Embryonic facial prominence (tissue), 1 donor: ENCODE measurements around the gene UBE2H.
"Not testable (repeated sequence)": the region's sequence is repeated elsewhere in the genome, so short reads cannot be mapped to it uniquely, and the experiment has no call there.

ENCODE experiments used
- DNase-seq: peaks from one replicate; pipeline ENCODE4 v3.0.0-alpha.2; 2016; ENCODE audit errors: extremely low spot score

Gene UBE2H

GRCh38 chr7:129874722-129875121, 78.0 kb downstream of the UBE2H start:
- DNase-seq = no peak

GRCh38 chr7:129872054-129872453, 80.7 kb downstream of the UBE2H start:
- no peak for DNase-seq

- DNase-seq = no peak
Measured at GRCh38 chr7:129870668-129871067, 82.1 kb downstream of the UBE2H start.

- DNase-seq = no peak
Measured at GRCh38 chr7:129866251-129866650, 86.5 kb downstream of the UBE2H start.

- no peak for DNase-seq
Measured at GRCh38 chr7:129865925-129866201, 86.9 kb downstream of the UBE2H start.

GRCh38 chr7:129865093-129865924, 87.5 kb downstream of the UBE2H start:
- no peak for DNase-seq

- DNase-seq = not testable (repeated sequence)
Measured at GRCh38 chr7:129864676-129865075, 88.1 kb downstream of the UBE2H start.

GRCh38 chr7:129864042-129864441, 88.7 kb downstream of the UBE2H start:
- no peak for DNase-seq

- DNase-seq = no peak
Measured at GRCh38 chr7:129862682-129863081, 90.1 kb downstream of the UBE2H start.

GRCh38 chr7:129860784-129861183, 92.0 kb downstream of the UBE2H start:
- DNase-seq = not testable (repeated sequence)

- DNase-seq = no peak
Measured at GRCh38 chr7:129859183-129859582, 93.6 kb downstream of the UBE2H start.

GRCh38 chr7:129858490-129858889, 94.3 kb downstream of the UBE2H start:
- no peak for DNase-seq

- no peak for DNase-seq
Measured at GRCh38 chr7:129857313-129857712, 95.4 kb downstream of the UBE2H start.

GRCh38 chr7:129855935-129856717, 96.6 kb downstream of the UBE2H start:
- DNase-seq = no peak

GRCh38 chr7:129855234-129855673, 97.5 kb downstream of the UBE2H start:
- DNase-seq = peak; percentile 64

- no peak for DNase-seq
Measured at GRCh38 chr7:129854401-129854800, 98.4 kb downstream of the UBE2H start.

GRCh38 chr7:129853661-129854268, 99.0 kb downstream of the UBE2H start:
- DNase-seq = no peak

- no peak for DNase-seq
Measured at GRCh38 chr7:129851809-129852208, 101.0 kb downstream of the UBE2H start.

- DNase-seq = no peak
Measured at GRCh38 chr7:129851174-129851573, 101.6 kb downstream of the UBE2H start.

GRCh38 chr7:129848436-129848835, 104.3 kb downstream of the UBE2H start:
- DNase-seq = no peak

GRCh38 chr7:129845972-129846327, 106.8 kb downstream of the UBE2H start:
- no peak for DNase-seq

GRCh38 chr7:129845178-129845971, 107.4 kb downstream of the UBE2H start:
- no peak for DNase-seq
